HL-60 (cell line): Measurements from ENCODE around the gene SERPINA3.

ENCODE experiments used
- DNase-seq, 2 experiments: peaks; one replicate each; pipeline ENCODE4 v3.0.0-alpha.2; 2010 to 2020; ENCODE audit warnings: low read depth in 1 of 2, low spot score in 1 of 2
- H3K27ac ChIP-seq: fragments of 250-450 bp; sonication (Bioruptor Pico); replicated peaks from 2 replicates; pipeline ENCODE4 v1.5.1; 2020; ENCODE audit warnings: mild to moderate bottlenecking, moderate library complexity
- H3K27me3 ChIP-seq: fragments of 250-450 bp; sonication (Bioruptor Pico); 2 replicates; pipeline ENCODE4 v1.5.1; 2021; ENCODE audit warnings: mild to moderate bottlenecking, moderate library complexity; ENCODE audit not compliant: insufficient read depth, poor library complexity, severe bottlenecking
- H3K4me3 ChIP-seq: replicated peaks from 2 replicates; pipeline ENCODE4 v1.5.1; 2011; ENCODE audit warnings: mild to moderate bottlenecking, control low read depth, low read length; ENCODE audit not compliant: insufficient read depth
- CTCF ChIP-seq: IDR thresholded peaks from one replicate; pipeline ENCODE4 v1.5.1; 2011; ENCODE audit warnings: low read length, control low read depth, inconsistent platforms; ENCODE audit not compliant: insufficient read depth
- GABPA ChIP-seq: IDR thresholded peaks from 2 replicates; pipeline ENCODE4 v1.6.1; 2012; ENCODE audit warnings: low read depth
- POLR2AphosphoS5 ChIP-seq: IDR thresholded peaks from 2 replicates; pipeline ENCODE4 v1.6.1; 2012; ENCODE audit warnings: low read depth
- REST ChIP-seq: IDR thresholded peaks from 2 replicates; pipeline ENCODE4 v1.6.1; 2012; ENCODE audit warnings: low read depth; ENCODE audit not compliant: insufficient replicate concordance
- SPI1 ChIP-seq: IDR thresholded peaks from 2 replicates; pipeline ENCODE4 v1.6.1; 2012; ENCODE audit warnings: low read depth, mild to moderate bottlenecking, borderline replicate concordance

Gene SERPINA3

GRCh38 chr14:94641632-94641955 lies 29.4 kb downstream of the SERPINA3 start:
- H3K27me3 ChIP-seq: no peaks in the 10 kb centered on the region
- DNase-seq: no peak
- no peak overlapping the region for H3K4me3 ChIP-seq
- TF ChIP-seq GABPA (no peak), POLR2AphosphoS5 (no peak), SPI1 (no peak)
- H3K27ac ChIP-seq: no peak overlapping the region

GRCh38 chr14:94643316-94644101 lies 31.3 kb downstream of the SERPINA3 start:
- no peak for DNase-seq
- Histone ChIP-seq H3K4me3 (no peak overlapping the region), H3K27ac (no peak overlapping the region), H3K27me3 (no peaks in the 10 kb centered on the region)
- no peak for TF ChIP-seq GABPA
- no peak for TF ChIP-seq REST
- TF ChIP-seq CTCF: no peak

GRCh38 chr14:94644102-94644535 lies 31.9 kb downstream of the SERPINA3 start:
- H3K27ac ChIP-seq: no peak overlapping the region
- no peak for DNase-seq
- H3K27me3 ChIP-seq: no peaks in the 10 kb centered on the region
- TF ChIP-seq SPI1 (no peak), CTCF (no peak), REST (no peak), GABPA (no peak), POLR2AphosphoS5 (no peak)
- no peak overlapping the region for H3K4me3 ChIP-seq

GRCh38 chr14:94646066-94646465 lies 33.9 kb downstream of the SERPINA3 start:
- H3K27me3 ChIP-seq: no peaks in the 10 kb centered on the region
- H3K4me3 ChIP-seq: no peak overlapping the region
- DNase-seq: no peak
- no peak overlapping the region for H3K27ac ChIP-seq
- TF ChIP-seq SPI1: no peak
- no peak for TF ChIP-seq REST
- no peak for TF ChIP-seq POLR2AphosphoS5
- TF ChIP-seq GABPA: no peak
- no peak for TF ChIP-seq CTCF
